Urinary bladder (tissue), 4 donors: Measurements from ENCODE around the gene RGS7. TPM values are rescaled to one million over a fixed set of nuclear protein-coding genes. Genes with fewer than 3 reads are reported as not detected.
"Not testable (repeated sequence)": the region's sequence is repeated elsewhere in the genome, so short reads cannot be mapped to it uniquely, and the experiment has no call there.

Source experiments
- DNase-seq: peaks from one replicate; pipeline ENCODE4 v3.0.0-alpha.2; 2015; ENCODE audit errors: extremely low spot score
- H3K27ac ChIP-seq: one replicate; pipeline ENCODE4 v1.5.1; 2013; ENCODE audit warnings: low read depth, mild to moderate bottlenecking, moderate library complexity
- H3K36me3 ChIP-seq: one replicate; pipeline ENCODE4 v1.6.1; 2013; ENCODE audit warnings: mild to moderate bottlenecking, moderate library complexity; ENCODE audit not compliant: insufficient read depth
- H3K4me1 ChIP-seq: one replicate; pipeline ENCODE4 v1.6.1; 2013; ENCODE audit warnings: mild to moderate bottlenecking, moderate library complexity; ENCODE audit not compliant: insufficient read depth
- H3K4me3 ChIP-seq: one replicate; pipeline ENCODE4 v1.5.1; 2013; ENCODE audit warnings: low read depth, low read length
- WGBS: extraction: QIAGEN DNeasy Blood & Tissue Kit; methylation state at CpG from one replicate; pipeline ENCODE4 v1.1.7; 2013; 5-methylcytosine and 5-hydroxymethylcytosine counted together
- polyA plus RNA-seq: library from polyadenylated mRNA; stranded (reverse); fragments of 200-250 nt; gene quantifications from one replicate; pipeline ENCODE4 v1.2.3, GENCODE V29; 2013
- total RNA-seq: library from RNA; depleted of rRNA; stranded (reverse); fragments of >200 nt; gene quantifications from one replicate; pipeline ENCODE4 v1.2.3, GENCODE V29; 2014
- donor health status: healthy with polysubstance abuse.
- donor health status: healthy.

Gene RGS7
- total and polyA plus RNA-seq, 2 donors: 0.04 to 0.42 TPM

- no peaks in the 10 kb centered on the region for H3K4me1 ChIP-seq
- no peak overlapping the region for H3K4me3 ChIP-seq
- WGBS: 81% methylated on average over 3 of the region's 3 CpGs
- no peak for DNase-seq
- no peaks in the 10 kb centered on the region for H3K36me3 ChIP-seq
- H3K27ac ChIP-seq: no peak overlapping the region
These were observed 199.6 kb downstream of the RGS7 start for GRCh38 chr1:241157435-241157834.

- Histone ChIP-seq H3K4me3 (no peak overlapping the region), H3K4me1 (no peaks in the 10 kb centered on the region), H3K36me3 (no peaks in the 10 kb centered on the region), H3K27ac (no peak overlapping the region)
- WGBS: 35% methylated on average over 3 of the region's 3 CpGs
- DNase-seq: no peak
These were observed 200.6 kb downstream of the RGS7 start for GRCh38 chr1:241156231-241156965.

GRCh38 chr1:241145881-241146280 is 211.1 kb downstream of the RGS7 start:
- Histone ChIP-seq H3K36me3 (no peaks in the 10 kb centered on the region), H3K27ac (no peak overlapping the region), H3K4me3 (no peak overlapping the region), H3K4me1 (no peaks in the 10 kb centered on the region)
- DNase-seq: no peak
- 49% methylated on average over 2 of the region's 2 CpGs for WGBS

- Histone ChIP-seq H3K27ac (no peak overlapping the region), H3K36me3 (no peaks in the 10 kb centered on the region), H3K4me1 (no peaks in the 10 kb centered on the region), H3K4me3 (no peak overlapping the region)
- 88% methylated on average over 5 of the region's 5 CpGs for WGBS
- DNase-seq: no peak
These were observed 213.1 kb downstream of the RGS7 start for GRCh38 chr1:241143765-241144442.

- no peak overlapping the region for H3K27ac ChIP-seq
- no peaks in the 10 kb centered on the region for H3K36me3 ChIP-seq
- WGBS: 76% methylated on average over 4 of the region's 4 CpGs
- no peak for DNase-seq
- no peaks in the 10 kb centered on the region for H3K4me1 ChIP-seq
- no peak overlapping the region for H3K4me3 ChIP-seq
These were observed 214.5 kb downstream of the RGS7 start for GRCh38 chr1:241142493-241142892.

GRCh38 chr1:241141646-241142045 is 215.4 kb downstream of the RGS7 start:
- not testable (repeated sequence) for H3K27ac ChIP-seq, H3K4me1 ChIP-seq, DNase-seq, H3K4me3 ChIP-seq, H3K36me3 ChIP-seq
- 78% methylated on average over 3 of the region's 3 CpGs for WGBS

- Histone ChIP-seq H3K4me3 (no peak overlapping the region), H3K4me1 (no peaks in the 10 kb centered on the region), H3K36me3 (no peaks in the 10 kb centered on the region), H3K27ac (no peak overlapping the region)
- no peak for DNase-seq
These were observed 216.3 kb downstream of the RGS7 start for GRCh38 chr1:241140670-241141069.

- H3K4me1 ChIP-seq: no peaks in the 10 kb centered on the region
- H3K27ac ChIP-seq: no peak overlapping the region
- no peaks in the 10 kb centered on the region for H3K36me3 ChIP-seq
- DNase-seq: no peak
- H3K4me3 ChIP-seq: no peak overlapping the region
- WGBS: 53% methylated on average over 1 of the region's 1 CpG
These were observed 218.0 kb downstream of the RGS7 start for GRCh38 chr1:241139047-241139446.

GRCh38 chr1:241138248-241138647 is 218.8 kb downstream of the RGS7 start:
- Histone ChIP-seq H3K4me3 (no peak overlapping the region), H3K36me3 (no peaks in the 10 kb centered on the region), H3K4me1 (no peaks in the 10 kb centered on the region), H3K27ac (no peak overlapping the region)
- DNase-seq: no peak
- WGBS: 76% methylated on average over 4 of the region's 4 CpGs

GRCh38 chr1:241136389-241136788 is 220.6 kb downstream of the RGS7 start:
- Histone ChIP-seq H3K36me3 (no peaks in the 10 kb centered on the region), H3K4me3 (no peak overlapping the region), H3K27ac (no peak overlapping the region), H3K4me1 (no peaks in the 10 kb centered on the region)
- DNase-seq: no peak
- WGBS: 81% methylated on average over 6 of the region's 6 CpGs

- DNase-seq: no peak
- 73% methylated on average over 5 of the region's 5 CpGs for WGBS
These were observed 225.3 kb downstream of the RGS7 start for GRCh38 chr1:241131636-241132194.

GRCh38 chr1:241130881-241131280 is 226.1 kb downstream of the RGS7 start:
- no peaks in the 10 kb centered on the region for H3K36me3 ChIP-seq
- DNase-seq: no peak
- no peaks in the 10 kb centered on the region for H3K4me1 ChIP-seq
- WGBS: 84% methylated on average over 3 of the region's 3 CpGs
- no peak overlapping the region for H3K4me3 ChIP-seq
- H3K27ac ChIP-seq: no peak overlapping the region

More at GRCh38 chr1:241131636-241132194, 225.3 kb downstream of the RGS7 start:
- Histone ChIP-seq H3K4me3 (no peak overlapping the region), H3K36me3 (no peaks in the 10 kb centered on the region), H3K27ac (no peak overlapping the region), H3K4me1 (no peaks in the 10 kb centered on the region)

GRCh38 chr1:241129207-241129960 is 227.6 kb downstream of the RGS7 start:
- Histone ChIP-seq H3K4me3 (no peak overlapping the region), H3K4me1 (no peaks in the 10 kb centered on the region), H3K27ac (no peak overlapping the region), H3K36me3 (no peaks in the 10 kb centered on the region)
- DNase-seq: no peak
- WGBS: 57% methylated on average over 11 of the region's 11 CpGs
